Body of pancreas (tissue), 4 donors: ENCODE results near the gene FBXO21.

Source experiments
- CTCF ChIP-seq, 7 experiments: fragments of 450-650 bp in 4 of 7; fragments of 200-600 bp in 3 of 7; sonication (generic) in 3 of 7; IDR thresholded peaks; one replicate each; pipeline ENCODE4 v1.5.1; 2016 to 2019; ENCODE audit warnings: antibody characterized with exemption in 7 of 7
- POLR2A ChIP-seq, 3 donors: fragments of 450-650 bp; IDR thresholded peaks; one replicate each; pipeline ENCODE4 v1.6.1; 2016; ENCODE audit warnings: antibody characterized with exemption in 3 of 3, mild to moderate bottlenecking in 2 of 3

GRCh38 chr12:117192057-117192456 is 1.8 kb upstream of the FBXO21 start:
- TF ChIP-seq CTCF (IDR thresholded peaks at IDR 0.05) (no peak), POLR2A (IDR thresholded peaks at IDR 0.05) (no peak)
